Activated T-cell treated with anti-CD3 and anti-CD28 coated beads for 48 hours (primary cell): ENCODE data around the gene ITPR3.
A peak's percentile ranks its signal among the peaks of the same experiment; 100 is the strongest.
"Not testable (repeated sequence)": the region's sequence is repeated elsewhere in the genome, so short reads cannot be mapped to it uniquely, and the experiment has no call there.

Source experiments
- DNase-seq: peaks from one replicate; pipeline ENCODE4 v3.0.0-alpha.2; 2020; ENCODE audit warnings: low read depth

Gene ITPR3

GRCh38 chr6:33613795-33614168 lies 7.3 kb upstream of the ITPR3 start:
- no peak for DNase-seq

- DNase-seq = no peak
Observed at GRCh38 chr6:33616113-33616512, 5.0 kb upstream of the ITPR3 start.

- DNase-seq = no peak
Observed at GRCh38 chr6:33616913-33617312, 4.2 kb upstream of the ITPR3 start.

- DNase-seq = no peak
Observed at GRCh38 chr6:33619166-33619840, 1.8 kb upstream of the ITPR3 start.

GRCh38 chr6:33620158-33620855 lies 815 bp upstream of the ITPR3 start:
- peak; percentile 15 for DNase-seq

GRCh38 chr6:33621711-33622388 lies 728 bp downstream of the ITPR3 start:
- DNase-seq = peak; percentile 27

GRCh38 chr6:33622456-33623431 lies 1.6 kb downstream of the ITPR3 start:
- DNase-seq = no peak

GRCh38 chr6:33623895-33624381 lies 2.8 kb downstream of the ITPR3 start:
- no peak for DNase-seq

GRCh38 chr6:33624856-33625255 lies 3.7 kb downstream of the ITPR3 start:
- no peak for DNase-seq

GRCh38 chr6:33627876-33628275 lies 6.8 kb downstream of the ITPR3 start:
- no peak for DNase-seq

- no peak for DNase-seq
Observed at GRCh38 chr6:33628401-33628964, 7.4 kb downstream of the ITPR3 start.

- DNase-seq = no peak
Observed at GRCh38 chr6:33630014-33630413, 8.9 kb downstream of the ITPR3 start.

- not testable (repeated sequence) for DNase-seq
Observed at GRCh38 chr6:33631521-33631920, 10.4 kb downstream of the ITPR3 start.

GRCh38 chr6:33631971-33632557 lies 10.9 kb downstream of the ITPR3 start:
- no peak for DNase-seq

- DNase-seq = peak; percentile 51
Observed at GRCh38 chr6:33632558-33633039, 11.5 kb downstream of the ITPR3 start.

GRCh38 chr6:33633084-33633461 lies 12.0 kb downstream of the ITPR3 start:
- no peak for DNase-seq

- DNase-seq = peak; percentile 58
Observed at GRCh38 chr6:33633462-33634158, 12.5 kb downstream of the ITPR3 start.

- no peak for DNase-seq
Observed at GRCh38 chr6:33634161-33634727, 13.1 kb downstream of the ITPR3 start.

GRCh38 chr6:33634946-33635345 lies 13.8 kb downstream of the ITPR3 start:
- DNase-seq = no peak

- DNase-seq = no peak
Observed at GRCh38 chr6:33636655-33637054, 15.5 kb downstream of the ITPR3 start.
